Measurements from ENCODE around the gene CYP26B1.

The CYP26B1 gene

GRCh38 chr2:72112401-72112800 lies 35.3 kb downstream of the CYP26B1 start:
- no peak for DNase-seq (ENCODE audit: insufficient read length)
- FAIRE-seq = no peak
- TF ChIP-seq TAF1 (IDR thresholded peaks at IDR 0.05; ENCODE audit: borderline replicate concordance, low read depth, low read length) = no peak
- no peak for TF ChIP-seq POLR2A (IDR thresholded peaks at IDR 0.05; ENCODE audit: low read depth, low read length)
- TF ChIP-seq POLR2AphosphoS5 (IDR thresholded peaks at IDR 0.05; ENCODE audit: low read depth, low read length) = no peak

- FAIRE-seq (no peak), DNase-seq (ENCODE audit: insufficient read length) (no peak)
- TF ChIP-seq POLR2A (IDR thresholded peaks at IDR 0.05; ENCODE audit: low read depth, low read length) (no peak), POLR2AphosphoS5 (IDR thresholded peaks at IDR 0.05; ENCODE audit: low read depth, low read length) (no peak), TAF1 (IDR thresholded peaks at IDR 0.05; ENCODE audit: borderline replicate concordance, low read depth, low read length) (no peak)
These were observed 36.6 kb downstream of the CYP26B1 start for GRCh38 chr2:72111061-72111460.

- no peak for TF ChIP-seq POLR2AphosphoS5 (IDR thresholded peaks at IDR 0.05; ENCODE audit: low read depth, low read length)
- TF ChIP-seq POLR2A (IDR thresholded peaks at IDR 0.05; ENCODE audit: low read depth, low read length) = no peak
- TF ChIP-seq TAF1 (IDR thresholded peaks at IDR 0.05; ENCODE audit: borderline replicate concordance, low read depth, low read length) = no peak
- FAIRE-seq = no peak
- DNase-seq (ENCODE audit: insufficient read length) = no peak
These were observed 37.8 kb downstream of the CYP26B1 start for GRCh38 chr2:72109904-72110303.

- FAIRE-seq (no peak), DNase-seq (ENCODE audit: insufficient read length) (no peak)
- TF ChIP-seq TAF1 (IDR thresholded peaks at IDR 0.05; ENCODE audit: borderline replicate concordance, low read depth, low read length) (no peak), POLR2A (IDR thresholded peaks at IDR 0.05; ENCODE audit: low read depth, low read length) (no peak), POLR2AphosphoS5 (IDR thresholded peaks at IDR 0.05; ENCODE audit: low read depth, low read length) (no peak)
These were observed 38.4 kb downstream of the CYP26B1 start for GRCh38 chr2:72109291-72109690.

GRCh38 chr2:72108121-72108520 lies 39.5 kb downstream of the CYP26B1 start:
- FAIRE-seq = no peak
- TF ChIP-seq POLR2A (IDR thresholded peaks at IDR 0.05; ENCODE audit: low read depth, low read length) (no peak), POLR2AphosphoS5 (IDR thresholded peaks at IDR 0.05; ENCODE audit: low read depth, low read length) (no peak), TAF1 (IDR thresholded peaks at IDR 0.05; ENCODE audit: borderline replicate concordance, low read depth, low read length) (no peak)
- no peak for DNase-seq (ENCODE audit: insufficient read length)

- FAIRE-seq = no peak
- DNase-seq (ENCODE audit: insufficient read length) = no peak
- TF ChIP-seq TAF1 (IDR thresholded peaks at IDR 0.05; ENCODE audit: borderline replicate concordance, low read depth, low read length) = no peak
- no peak for TF ChIP-seq POLR2AphosphoS5 (IDR thresholded peaks at IDR 0.05; ENCODE audit: low read depth, low read length)
- no peak for TF ChIP-seq POLR2A (IDR thresholded peaks at IDR 0.05; ENCODE audit: low read depth, low read length)
These were observed 40.7 kb downstream of the CYP26B1 start for GRCh38 chr2:72106978-72107377.

GRCh38 chr2:72104821-72105588 lies 42.7 kb downstream of the CYP26B1 start:
- FAIRE-seq (no peak), DNase-seq (ENCODE audit: insufficient read length) (no peak)
- TF ChIP-seq POLR2AphosphoS5 (IDR thresholded peaks at IDR 0.05; ENCODE audit: low read depth, low read length) = no peak
- no peak for TF ChIP-seq POLR2A (IDR thresholded peaks at IDR 0.05; ENCODE audit: low read depth, low read length)
- TF ChIP-seq TAF1 (IDR thresholded peaks at IDR 0.05; ENCODE audit: borderline replicate concordance, low read depth, low read length) = no peak

GRCh38 chr2:72103690-72104089 lies 44.0 kb downstream of the CYP26B1 start:
- FAIRE-seq (no peak), DNase-seq (ENCODE audit: insufficient read length) (no peak)
- TF ChIP-seq POLR2A (IDR thresholded peaks at IDR 0.05; ENCODE audit: low read depth, low read length) (no peak), POLR2AphosphoS5 (IDR thresholded peaks at IDR 0.05; ENCODE audit: low read depth, low read length) (no peak), TAF1 (IDR thresholded peaks at IDR 0.05; ENCODE audit: borderline replicate concordance, low read depth, low read length) (no peak)

GRCh38 chr2:72103161-72103560 lies 44.5 kb downstream of the CYP26B1 start:
- no peak for TF ChIP-seq TAF1 (IDR thresholded peaks at IDR 0.05; ENCODE audit: borderline replicate concordance, low read depth, low read length)
- no peak for TF ChIP-seq POLR2A (IDR thresholded peaks at IDR 0.05; ENCODE audit: low read depth, low read length)
- TF ChIP-seq POLR2AphosphoS5 (IDR thresholded peaks at IDR 0.05; ENCODE audit: low read depth, low read length) = no peak
- DNase-seq (ENCODE audit: insufficient read length) (no peak), FAIRE-seq (no peak)

- FAIRE-seq (no peak), DNase-seq (ENCODE audit: insufficient read length) (no peak)
- no peak for TF ChIP-seq POLR2AphosphoS5 (IDR thresholded peaks at IDR 0.05; ENCODE audit: low read depth, low read length)
- TF ChIP-seq TAF1 (IDR thresholded peaks at IDR 0.05; ENCODE audit: borderline replicate concordance, low read depth, low read length) = no peak
- no peak for TF ChIP-seq POLR2A (IDR thresholded peaks at IDR 0.05; ENCODE audit: low read depth, low read length)
These were observed 48.7 kb downstream of the CYP26B1 start for GRCh38 chr2:72098935-72099334.

- FAIRE-seq (no peak), DNase-seq (ENCODE audit: insufficient read length) (no peak)
- TF ChIP-seq TAF1 (IDR thresholded peaks at IDR 0.05; ENCODE audit: borderline replicate concordance, low read depth, low read length) = no peak
- no peak for TF ChIP-seq POLR2A (IDR thresholded peaks at IDR 0.05; ENCODE audit: low read depth, low read length)
- TF ChIP-seq POLR2AphosphoS5 (IDR thresholded peaks at IDR 0.05; ENCODE audit: low read depth, low read length) = no peak
These were observed 50.4 kb downstream of the CYP26B1 start for GRCh38 chr2:72097276-72097675.

GRCh38 chr2:72096181-72096580 lies 51.5 kb downstream of the CYP26B1 start:
- FAIRE-seq (no peak), DNase-seq (ENCODE audit: insufficient read length) (no peak)
- TF ChIP-seq POLR2A (IDR thresholded peaks at IDR 0.05; ENCODE audit: low read depth, low read length) (no peak), POLR2AphosphoS5 (IDR thresholded peaks at IDR 0.05; ENCODE audit: low read depth, low read length) (no peak), TAF1 (IDR thresholded peaks at IDR 0.05; ENCODE audit: borderline replicate concordance, low read depth, low read length) (no peak)

Data from GM12892 (cell line).